ENCODE results near the gene CAMK4. TPM values are rescaled to one million over a fixed set of nuclear protein-coding genes. Genes with fewer than 3 reads are reported as not detected.

CAMK4 gene
- total and polyA plus RNA-seq, 10 donors, result 0.90 to 22.3 (median 12.6) TPM

GRCh38 chr5:111517853-111518501 lies 293.8 kb downstream of the CAMK4 start:
- Histone ChIP-seq H3K4me1 (peaks cover 0 to 8% (median 5%) of the 10 kb centered on the region in 6 donors), H3K9me3 (no peaks in the 10 kb centered on the region), H3K27me3 (replicated peaks in 1 of 7) (no peaks in the 10 kb centered on the region), H3K27ac (no peak overlapping the region), H3K36me3 (no peaks in the 10 kb centered on the region), H3K4me3 (no peak overlapping the region)
- TF ChIP-seq POLR2A (IDR thresholded peaks at IDR 0.05), result no peak
- TF ChIP-seq POLR2AphosphoS5 (IDR thresholded peaks at IDR 0.05), result no peak
- TF ChIP-seq, protein P1, sequence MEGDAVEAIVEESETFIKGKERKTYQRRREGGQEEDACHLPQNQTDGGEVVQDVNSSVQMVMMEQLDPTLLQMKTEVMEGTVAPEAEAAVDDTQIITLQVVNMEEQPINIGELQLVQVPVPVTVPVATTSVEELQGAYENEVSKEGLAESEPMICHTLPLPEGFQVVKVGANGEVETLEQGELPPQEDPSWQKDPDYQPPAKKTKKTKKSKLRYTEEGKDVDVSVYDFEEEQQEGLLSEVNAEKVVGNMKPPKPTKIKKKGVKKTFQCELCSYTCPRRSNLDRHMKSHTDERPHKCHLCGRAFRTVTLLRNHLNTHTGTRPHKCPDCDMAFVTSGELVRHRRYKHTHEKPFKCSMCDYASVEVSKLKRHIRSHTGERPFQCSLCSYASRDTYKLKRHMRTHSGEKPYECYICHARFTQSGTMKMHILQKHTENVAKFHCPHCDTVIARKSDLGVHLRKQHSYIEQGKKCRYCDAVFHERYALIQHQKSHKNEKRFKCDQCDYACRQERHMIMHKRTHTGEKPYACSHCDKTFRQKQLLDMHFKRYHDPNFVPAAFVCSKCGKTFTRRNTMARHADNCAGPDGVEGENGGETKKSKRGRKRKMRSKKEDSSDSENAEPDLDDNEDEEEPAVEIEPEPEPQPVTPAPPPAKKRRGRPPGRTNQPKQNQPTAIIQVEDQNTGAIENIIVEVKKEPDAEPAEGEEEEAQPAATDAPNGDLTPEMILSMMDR (IDR thresholded peaks at IDR 0.05 in 8 of 11, conservative IDR thresholded peaks at IDR 0.05 in 3 of 11), result no peak
- no peak for DNase-seq
- 86 to 92% (median 88%) methylated on average over 5 of the region's 5 CpGs for WGBS, 5 donors
- intact Hi-C loops (cut with DNase I; ENCODE audit: low total_unique reads), result no loop called here

- Histone ChIP-seq H3K36me3 (no peaks in the 10 kb centered on the region), H3K27me3 (replicated peaks in 1 of 7) (no peaks in the 10 kb centered on the region), H3K4me1 (peaks cover 0 to under 1% (median 0%) of the 10 kb centered on the region in 6 donors), H3K27ac (no peak overlapping the region), H3K4me3 (no peak overlapping the region), H3K9me3 (no peaks in the 10 kb centered on the region)
- intact Hi-C loops (cut with DNase I; ENCODE audit: low total_unique reads), result no loop called here
- no peak for DNase-seq
- no peak for TF ChIP-seq POLR2A (IDR thresholded peaks at IDR 0.05)
- TF ChIP-seq POLR2AphosphoS5 (IDR thresholded peaks at IDR 0.05), result no peak
- TF ChIP-seq, protein P1 (IDR thresholded peaks at IDR 0.05 in 8 of 11, conservative IDR thresholded peaks at IDR 0.05 in 3 of 11), result no peak
- 86 to 94% (median 93%) methylated on average over 2 of the region's 2 CpGs for WGBS, 5 donors
Measured at GRCh38 chr5:111518777-111519176, 294.6 kb downstream of the CAMK4 start.

DNA sequence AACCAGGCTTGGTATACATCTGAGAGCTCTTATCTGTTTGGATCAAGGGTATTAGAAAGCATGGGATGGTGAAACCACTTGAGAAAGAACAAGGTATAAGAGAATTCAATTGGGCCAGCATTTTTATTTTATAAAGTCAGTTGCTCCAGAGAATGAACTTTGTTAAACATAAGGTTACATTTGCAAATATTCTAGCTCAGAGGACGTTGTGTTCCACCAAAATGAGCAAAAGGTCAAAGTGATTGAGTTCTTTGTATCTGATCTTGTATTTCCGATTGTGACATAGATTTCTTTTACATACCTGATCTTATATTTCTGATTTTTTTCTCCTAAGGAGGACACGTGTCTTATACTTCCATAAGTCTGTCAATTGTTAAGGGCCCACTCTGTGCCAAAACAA lies 296.7 kb downstream of the CAMK4 start:
- no peak for TF ChIP-seq POLR2A (IDR thresholded peaks at IDR 0.05)
- TF ChIP-seq, protein P1 (IDR thresholded peaks at IDR 0.05 in 8 of 11, conservative IDR thresholded peaks at IDR 0.05 in 3 of 11), result no peak
- no peak for TF ChIP-seq POLR2AphosphoS5 (IDR thresholded peaks at IDR 0.05)
- no peak for DNase-seq

GRCh38 chr5:111528056-111528455 lies 303.9 kb downstream of the CAMK4 start:
- Histone ChIP-seq H3K9me3 (no peaks in the 10 kb centered on the region), H3K27ac (no peak overlapping the region), H3K4me3 (no peak overlapping the region), H3K36me3 (no peaks in the 10 kb centered on the region), H3K27me3 (replicated peaks in 1 of 7) (no peaks in the 10 kb centered on the region), H3K4me1 (peaks cover 5 to 30% (median 21%) of the 10 kb centered on the region in 6 donors)
- WGBS, 5 donors, result 87 to 95% (median 92%) methylated on average over 3 of the region's 3 CpGs
- intact Hi-C loops (cut with DNase I; ENCODE audit: low total_unique reads), result no loop called here
- no peak for DNase-seq
- TF ChIP-seq POLR2AphosphoS5 (IDR thresholded peaks at IDR 0.05), result no peak
- TF ChIP-seq, protein P1 (IDR thresholded peaks at IDR 0.05 in 8 of 11, conservative IDR thresholded peaks at IDR 0.05 in 3 of 11), result no peak
- TF ChIP-seq POLR2A (IDR thresholded peaks at IDR 0.05), result no peak

More for the DNA sequence above, 296.7 kb downstream of the CAMK4 start:
- WGBS, 5 donors, result 80 to 89% (median 84%) methylated on average over 3 of the region's 3 CpGs
- Histone ChIP-seq H3K4me3 (no peak overlapping the region), H3K27ac (no peak overlapping the region), H3K9me3 (no peaks in the 10 kb centered on the region), H3K4me1 (no peaks in the 10 kb centered on the region), H3K27me3 (replicated peaks in 1 of 7) (no peaks in the 10 kb centered on the region), H3K36me3 (no peaks in the 10 kb centered on the region)
- intact Hi-C loops (cut with DNase I; ENCODE audit: low total_unique reads), result no loop called here
